OCI-LY3 (cell line): ENCODE measurements around the gene FAM89A.

Experiments used
- EZH2phosphoT487 ChIP-seq: fragments of 200-600 bp; shearing (Covaris generic); IDR thresholded peaks from 2 replicates; pipeline ENCODE4 v1.6.1; 2018; ENCODE audit warnings: antibody characterized with exemption, mixed run types, low read depth
- TF ChIP-seq, protein P1 (sequence below): fragments of 200-600, 300-600 bp; sonication (generic); IDR thresholded peaks from 2 replicates; pipeline ENCODE4 v1.5.1; 2014; ENCODE audit warnings: antibody characterized with exemption, low read length, low read depth

DNA sequence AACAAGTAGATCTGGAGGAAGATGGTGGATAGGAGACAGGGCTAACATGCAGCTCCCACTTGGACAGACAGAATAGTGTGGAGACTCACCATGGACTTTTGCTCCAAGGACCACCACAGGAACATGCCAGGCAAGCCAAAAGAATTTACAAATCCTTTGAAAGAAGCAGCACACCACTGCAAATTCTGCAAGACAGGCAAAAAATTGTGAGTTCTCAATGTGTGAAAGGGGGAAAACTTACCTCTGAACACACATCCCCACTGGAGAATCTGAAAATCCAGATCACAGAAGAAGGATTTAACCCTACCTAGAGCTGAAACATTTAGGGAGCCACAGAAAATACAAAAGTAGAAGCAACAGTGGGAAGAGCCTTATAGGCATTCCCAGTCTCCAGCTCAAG is 38.2 kb downstream of the FAM89A start:
- TF ChIP-seq, protein P1, sequence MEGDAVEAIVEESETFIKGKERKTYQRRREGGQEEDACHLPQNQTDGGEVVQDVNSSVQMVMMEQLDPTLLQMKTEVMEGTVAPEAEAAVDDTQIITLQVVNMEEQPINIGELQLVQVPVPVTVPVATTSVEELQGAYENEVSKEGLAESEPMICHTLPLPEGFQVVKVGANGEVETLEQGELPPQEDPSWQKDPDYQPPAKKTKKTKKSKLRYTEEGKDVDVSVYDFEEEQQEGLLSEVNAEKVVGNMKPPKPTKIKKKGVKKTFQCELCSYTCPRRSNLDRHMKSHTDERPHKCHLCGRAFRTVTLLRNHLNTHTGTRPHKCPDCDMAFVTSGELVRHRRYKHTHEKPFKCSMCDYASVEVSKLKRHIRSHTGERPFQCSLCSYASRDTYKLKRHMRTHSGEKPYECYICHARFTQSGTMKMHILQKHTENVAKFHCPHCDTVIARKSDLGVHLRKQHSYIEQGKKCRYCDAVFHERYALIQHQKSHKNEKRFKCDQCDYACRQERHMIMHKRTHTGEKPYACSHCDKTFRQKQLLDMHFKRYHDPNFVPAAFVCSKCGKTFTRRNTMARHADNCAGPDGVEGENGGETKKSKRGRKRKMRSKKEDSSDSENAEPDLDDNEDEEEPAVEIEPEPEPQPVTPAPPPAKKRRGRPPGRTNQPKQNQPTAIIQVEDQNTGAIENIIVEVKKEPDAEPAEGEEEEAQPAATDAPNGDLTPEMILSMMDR = no peak
- TF ChIP-seq EZH2phosphoT487 = no peak
